Limb (tissue), 2 donors: Measurements from ENCODE around the gene GRAP.
A peak's percentile ranks its signal among the peaks of the same experiment; 100 is the strongest.
"Not testable (repeated sequence)": the region's sequence is repeated elsewhere in the genome, so short reads cannot be mapped to it uniquely, and the experiment has no call there.

Experiments used
- DNase-seq, 2 donors: peaks; one replicate each; pipeline ENCODE4 v3.0.0-alpha.2; 2016; ENCODE audit errors: extremely low spot score in 2 of 2

The GRAP gene

GRCh38 chr17:19046782-19047375, at the start of gene GRAP:
Gene GRAP, minus strand, starts transcription at chr17:19046957. Its CDS starts 31 bp downstream, at chr17:19046926.
- DNase-seq = not testable (repeated sequence)

- peak in 1 of 2 donors; percentile 11 for DNase-seq
Measured at GRCh38 chr17:19093684-19094438, 47.1 kb upstream of the GRAP start.

- peak in 1 of 2 donors; percentile 7 for DNase-seq
Measured at GRCh38 chr17:19092737-19093683, 46.3 kb upstream of the GRAP start.

GRCh38 chr17:19090058-19090772, 43.5 kb upstream of the GRAP start:
- not testable (repeated sequence) for DNase-seq

- not testable (repeated sequence) for DNase-seq
Measured at GRCh38 chr17:19088804-19089685, 42.3 kb upstream of the GRAP start.

- not testable (repeated sequence) for DNase-seq
Measured at GRCh38 chr17:19077386-19077785, 30.6 kb upstream of the GRAP start.

- DNase-seq = not testable (repeated sequence)
Measured at GRCh38 chr17:19076398-19077192, 29.8 kb upstream of the GRAP start.

- not testable (repeated sequence) for DNase-seq
Measured at GRCh38 chr17:19070318-19071168, 23.8 kb upstream of the GRAP start.

GRCh38 chr17:19064378-19064777, 17.6 kb upstream of the GRAP start:
- peak; percentile 0 to 17 for DNase-seq

- DNase-seq = not testable (repeated sequence)
Measured at GRCh38 chr17:19063326-19063956, 16.7 kb upstream of the GRAP start.

- not testable (repeated sequence) for DNase-seq
Measured at GRCh38 chr17:19062718-19063325, 16.1 kb upstream of the GRAP start.

- DNase-seq = not testable (repeated sequence)
Measured at GRCh38 chr17:19062009-19062717, 15.4 kb upstream of the GRAP start.

GRCh38 chr17:19055447-19055846, 8.7 kb upstream of the GRAP start:
- DNase-seq = not testable (repeated sequence)

- DNase-seq = not testable (repeated sequence)
Measured at GRCh38 chr17:19048826-19049225, 2.1 kb upstream of the GRAP start.

GRCh38 chr17:19047510-19047909, 753 bp upstream of the GRAP start:
- not testable (repeated sequence) for DNase-seq

- DNase-seq = not testable (repeated sequence)
Measured at GRCh38 chr17:19044643-19045042, 2.1 kb downstream of the GRAP start.

- DNase-seq = not testable (repeated sequence)
Measured at GRCh38 chr17:19043032-19043431, 3.7 kb downstream of the GRAP start.
